Measurements from ENCODE around the gene WAS. TPM values are rescaled to one million over a fixed set of nuclear protein-coding genes. Genes with fewer than 3 reads are reported as not detected.
"Not testable (repeated sequence)": the region's sequence is repeated elsewhere in the genome, so short reads cannot be mapped to it uniquely, and the experiment has no call there.

The WAS gene
- polyA plus RNA-seq, 4 donors, result 2.8 to 5.0 (median 3.2) TPM

DNA sequence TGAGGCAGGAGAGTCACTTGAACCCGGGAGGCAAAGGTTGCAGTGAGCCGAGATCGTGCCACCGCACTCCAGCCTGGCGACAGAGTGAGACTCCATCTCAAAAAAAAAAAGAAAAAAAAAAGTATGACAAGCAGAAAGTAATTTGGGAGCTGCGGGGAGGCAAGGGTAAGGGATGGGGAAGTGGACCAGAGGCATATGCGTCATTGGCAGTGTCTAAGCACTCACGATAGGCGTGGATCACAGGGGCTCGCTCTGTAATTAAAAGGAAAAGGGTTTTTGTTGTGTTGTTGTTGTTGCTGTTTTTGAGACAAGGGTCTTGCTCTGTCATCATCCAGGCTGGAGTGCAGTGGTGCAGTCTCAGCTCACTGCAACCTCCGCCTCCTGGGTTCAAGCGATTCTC lies 804 bp upstream of the WAS start:
- not testable (repeated sequence) for DNase-seq (ENCODE audit: low read depth in 4 of 4, low spot score in 2 of 4)

DNA sequence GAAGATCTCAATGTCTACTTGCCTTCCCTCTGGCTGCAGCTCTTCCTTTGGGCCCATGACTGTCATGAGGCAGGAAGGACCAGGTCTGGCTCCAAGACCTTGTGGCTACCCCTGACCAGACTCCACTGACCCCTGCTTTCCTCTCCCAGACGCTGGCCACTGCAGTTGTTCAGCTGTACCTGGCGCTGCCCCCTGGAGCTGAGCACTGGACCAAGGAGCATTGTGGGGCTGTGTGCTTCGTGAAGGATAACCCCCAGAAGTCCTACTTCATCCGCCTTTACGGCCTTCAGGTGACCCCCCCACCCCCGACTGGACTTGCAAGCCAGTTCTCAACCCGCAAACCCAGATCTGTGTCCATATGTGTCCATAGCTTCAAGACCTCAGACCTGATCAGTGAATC lies 535 bp downstream of the WAS start:
- no peak for DNase-seq (ENCODE audit: low read depth in 4 of 4, low spot score in 2 of 4)

DNA sequence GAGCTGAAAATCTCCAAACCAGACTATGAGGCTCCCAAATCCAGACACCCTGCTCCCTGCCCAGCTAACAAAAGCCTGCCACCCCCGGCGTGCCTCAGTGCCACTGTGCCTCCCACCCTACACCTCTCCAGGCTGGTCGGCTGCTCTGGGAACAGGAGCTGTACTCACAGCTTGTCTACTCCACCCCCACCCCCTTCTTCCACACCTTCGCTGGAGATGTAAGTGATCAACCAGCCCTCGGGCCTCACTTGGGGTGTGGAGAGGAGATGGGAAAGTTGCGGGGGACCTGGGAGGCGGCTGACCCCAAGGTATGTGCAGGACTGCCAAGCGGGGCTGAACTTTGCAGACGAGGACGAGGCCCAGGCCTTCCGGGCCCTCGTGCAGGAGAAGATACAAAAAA lies 1.8 kb downstream of the WAS start:
- no peak for DNase-seq (ENCODE audit: low read depth in 4 of 4, low spot score in 2 of 4)

DNA sequence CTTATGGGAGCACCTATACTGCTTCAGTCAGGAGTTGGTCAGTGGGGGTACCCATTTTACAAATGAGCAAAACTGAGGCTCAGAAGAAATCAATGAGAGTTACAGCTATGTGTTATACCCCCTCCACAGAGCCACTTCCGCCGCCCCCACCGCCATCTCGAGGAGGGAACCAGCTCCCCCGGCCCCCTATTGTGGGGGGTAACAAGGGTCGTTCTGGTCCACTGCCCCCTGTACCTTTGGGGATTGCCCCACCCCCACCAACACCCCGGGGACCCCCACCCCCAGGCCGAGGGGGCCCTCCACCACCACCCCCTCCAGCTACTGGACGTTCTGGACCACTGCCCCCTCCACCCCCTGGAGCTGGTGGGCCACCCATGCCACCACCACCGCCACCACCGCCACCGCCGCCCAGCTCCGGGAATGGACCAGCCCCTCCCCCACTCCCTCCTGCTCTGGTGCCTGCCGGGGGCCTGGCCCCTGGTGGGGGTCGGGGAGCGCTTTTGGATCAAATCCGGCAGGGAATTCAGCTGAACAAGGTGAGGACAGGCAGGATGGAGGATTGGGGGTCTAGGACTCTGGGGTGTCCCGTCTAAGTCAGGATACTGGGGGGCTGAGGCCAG lies 5.0 kb downstream of the WAS start:
- no peak for DNase-seq (ENCODE audit: low read depth in 4 of 4, low spot score in 2 of 4)

- DNase-seq (ENCODE audit: low read depth in 4 of 4, low spot score in 2 of 4), result no peak
Measured at GRCh38 chrX:48689208-48689920, 5.8 kb downstream of the WAS start.

DNA sequence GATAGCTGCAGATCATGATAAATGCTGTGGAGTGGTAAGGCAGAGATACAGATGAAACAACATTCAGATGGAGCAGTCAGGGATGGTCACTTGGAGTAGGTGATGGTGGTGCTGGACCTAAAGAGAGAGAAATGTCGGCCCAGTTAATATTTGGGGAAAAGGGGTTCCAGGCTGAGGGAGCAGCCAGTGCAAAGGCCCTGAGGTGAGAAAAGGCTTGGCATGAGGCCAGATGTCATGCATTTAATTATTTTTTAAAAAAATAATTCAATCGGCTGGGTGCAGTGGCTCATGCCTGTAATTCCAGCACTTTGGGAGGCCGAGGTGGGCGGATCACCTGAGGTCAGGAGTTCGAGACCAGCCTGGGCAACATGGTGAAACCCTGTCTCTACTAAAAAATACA lies 8.1 kb downstream of the WAS start:
- DNase-seq (ENCODE audit: low read depth in 4 of 4, low spot score in 2 of 4), result not testable (repeated sequence)

DNA sequence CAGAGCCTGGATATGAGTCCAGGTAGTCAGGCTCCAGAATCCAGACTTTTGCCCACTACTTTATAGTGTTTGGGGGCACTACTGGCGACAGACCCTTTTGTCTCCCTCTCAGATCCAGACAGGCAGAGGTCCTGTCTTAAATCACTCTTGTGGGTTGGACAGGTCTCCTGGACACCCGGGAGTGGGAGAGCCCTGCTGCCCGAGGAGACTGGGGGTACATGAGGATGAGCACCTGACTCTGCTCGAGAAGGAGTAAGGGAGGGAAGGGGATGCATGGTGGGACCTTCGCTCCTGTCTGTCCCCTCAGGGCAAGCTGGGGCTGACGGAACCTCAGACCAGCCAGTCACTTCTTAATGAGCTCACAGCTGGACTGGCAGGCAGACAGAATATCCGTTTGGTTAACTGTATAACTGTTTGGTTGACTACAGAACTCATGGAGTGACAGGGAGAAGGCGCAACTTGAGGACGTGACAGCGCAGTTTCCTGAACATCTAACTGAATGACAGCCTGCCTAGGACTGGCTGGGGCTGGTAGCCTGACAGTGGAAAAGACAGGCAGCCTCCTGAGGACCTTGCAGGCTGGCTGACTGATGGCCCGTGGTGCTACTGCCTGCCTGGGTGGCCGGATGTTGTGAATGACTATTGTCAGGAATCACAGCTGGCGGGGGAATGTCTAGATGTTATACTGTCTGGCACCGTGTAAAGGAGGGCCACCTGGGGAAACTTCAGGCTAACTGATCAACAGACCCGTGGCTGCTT lies 11.4 kb downstream of the WAS start:
- DNase-seq (ENCODE audit: low read depth in 4 of 4, low spot score in 2 of 4), result no peak

GRCh38 chrX:48695534-48695896 lies 11.9 kb downstream of the WAS start:
- DNase-seq (ENCODE audit: low read depth in 4 of 4, low spot score in 2 of 4), result no peak

- no peak for DNase-seq (ENCODE audit: low read depth in 4 of 4, low spot score in 2 of 4)
Measured at GRCh38 chrX:48695925-48696300, 12.3 kb downstream of the WAS start.

DNA sequence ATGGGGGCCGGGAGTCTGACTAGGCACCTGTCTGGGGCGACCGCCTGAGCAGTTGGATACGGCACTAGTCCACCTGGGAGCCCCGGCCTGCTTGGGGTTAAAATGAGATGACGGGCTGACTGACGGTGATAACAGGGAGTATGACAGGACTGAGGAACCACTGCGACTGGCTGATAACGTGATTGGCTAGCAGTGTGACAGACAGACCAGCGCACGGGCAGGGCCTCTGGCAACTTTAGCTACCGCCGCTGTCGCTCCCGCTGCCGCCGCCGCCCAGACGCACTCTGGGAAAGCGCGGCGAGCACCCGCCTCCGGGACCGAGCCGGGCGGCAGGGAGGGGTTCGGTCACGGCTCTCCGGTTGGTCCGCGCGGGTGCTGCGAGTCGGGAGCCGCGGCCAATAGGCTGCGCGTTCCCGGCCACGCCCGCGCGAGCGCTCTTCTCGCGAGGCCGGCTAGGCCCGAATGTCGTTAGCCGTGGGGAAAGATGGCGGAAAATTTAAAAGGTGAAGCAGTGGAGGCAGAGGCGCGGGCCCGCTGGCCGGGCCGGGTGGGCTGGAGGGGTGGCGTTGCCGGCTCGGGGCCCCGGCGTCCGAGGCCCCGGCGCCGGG lies 12.8 kb downstream of the WAS start, which contains the start of gene SUV39H1:
SUV39H1 (plus strand) TSS at position 434 of the 608 bp plus-strand sequence; CDS start at position 485, 51 bp downstream.
- DNase-seq (ENCODE audit: low read depth in 4 of 4, low spot score in 2 of 4), result peak; percentile 29 to 80 (median 63)

DNA sequence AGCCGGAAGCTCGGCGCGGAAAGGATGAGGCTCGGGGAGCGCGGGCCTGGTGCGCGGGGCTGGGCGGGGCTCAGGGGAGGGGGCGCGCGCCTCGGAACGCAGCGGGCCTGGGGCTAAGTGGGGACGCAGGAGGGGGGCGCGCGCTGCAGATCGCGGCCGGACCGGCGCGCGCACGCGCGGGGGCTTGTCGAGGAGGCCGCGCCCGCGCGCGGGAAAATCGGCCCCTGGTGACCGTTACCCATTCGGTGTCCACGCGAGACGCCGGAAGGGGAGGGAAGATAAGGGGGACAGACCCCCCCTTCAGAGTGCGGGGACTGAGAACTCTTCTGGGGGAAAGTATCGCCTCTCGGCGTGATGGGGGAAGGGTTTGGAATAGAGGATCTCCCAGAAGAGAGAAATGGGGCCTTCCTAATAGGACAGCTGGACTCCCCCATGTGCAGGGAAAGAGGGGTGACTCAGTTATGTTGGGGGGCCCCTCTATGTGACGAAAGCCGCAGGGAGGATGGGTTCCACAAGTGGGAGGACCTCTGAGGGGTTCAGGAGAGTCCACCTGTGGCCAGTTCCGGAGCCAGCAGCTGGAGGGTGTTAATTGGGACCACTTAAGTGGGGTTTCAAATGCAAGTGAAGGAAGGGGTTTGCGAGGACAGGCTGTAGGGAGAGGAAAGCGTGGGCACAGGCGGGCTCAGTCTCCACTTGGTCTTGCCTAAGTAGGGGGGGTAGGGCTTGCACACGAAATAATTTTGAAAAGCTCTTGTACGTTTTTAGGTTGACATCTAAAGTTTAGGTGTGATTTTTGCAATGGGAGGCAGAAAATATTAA lies 13.5 kb downstream of the WAS start:
- DNase-seq (ENCODE audit: low read depth in 4 of 4, low spot score in 2 of 4), result no peak

DNA sequence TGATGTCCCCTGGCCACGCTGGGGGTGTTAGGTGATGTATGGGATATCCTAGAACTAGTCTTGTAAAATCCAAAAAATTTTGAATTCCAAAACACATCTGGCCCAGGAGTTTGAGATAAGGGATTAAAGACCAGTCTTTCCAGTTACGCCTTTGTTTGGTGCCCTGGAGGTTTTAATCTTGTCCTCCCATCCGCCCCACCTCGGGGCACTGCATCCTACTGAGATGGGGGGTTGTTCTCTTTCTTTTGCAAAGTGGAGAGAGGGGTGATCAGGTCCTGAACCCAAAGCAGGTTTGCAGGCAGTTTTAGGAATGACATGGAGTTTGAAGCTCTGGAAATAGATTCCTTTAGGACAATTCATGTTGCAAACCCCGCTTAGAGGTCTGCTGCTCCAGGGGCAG lies 14.7 kb downstream of the WAS start:
- no peak for DNase-seq (ENCODE audit: low read depth in 4 of 4, low spot score in 2 of 4)

- DNase-seq (ENCODE audit: low read depth in 4 of 4, low spot score in 2 of 4), result no peak
Measured at GRCh38 chrX:48700246-48700645, 16.6 kb downstream of the WAS start.

- no peak for DNase-seq (ENCODE audit: low read depth in 4 of 4, low spot score in 2 of 4)
Measured at GRCh38 chrX:48700951-48701653, 17.5 kb downstream of the WAS start.

- no peak for DNase-seq (ENCODE audit: low read depth in 4 of 4, low spot score in 2 of 4)
Measured at GRCh38 chrX:48702032-48702431, 18.4 kb downstream of the WAS start.

GRCh38 chrX:48702716-48703115 lies 19.1 kb downstream of the WAS start:
- no peak for DNase-seq (ENCODE audit: low read depth in 4 of 4, low spot score in 2 of 4)

- no peak for DNase-seq (ENCODE audit: low read depth in 4 of 4, low spot score in 2 of 4)
Measured at GRCh38 chrX:48703228-48703627, 19.6 kb downstream of the WAS start.

DNA sequence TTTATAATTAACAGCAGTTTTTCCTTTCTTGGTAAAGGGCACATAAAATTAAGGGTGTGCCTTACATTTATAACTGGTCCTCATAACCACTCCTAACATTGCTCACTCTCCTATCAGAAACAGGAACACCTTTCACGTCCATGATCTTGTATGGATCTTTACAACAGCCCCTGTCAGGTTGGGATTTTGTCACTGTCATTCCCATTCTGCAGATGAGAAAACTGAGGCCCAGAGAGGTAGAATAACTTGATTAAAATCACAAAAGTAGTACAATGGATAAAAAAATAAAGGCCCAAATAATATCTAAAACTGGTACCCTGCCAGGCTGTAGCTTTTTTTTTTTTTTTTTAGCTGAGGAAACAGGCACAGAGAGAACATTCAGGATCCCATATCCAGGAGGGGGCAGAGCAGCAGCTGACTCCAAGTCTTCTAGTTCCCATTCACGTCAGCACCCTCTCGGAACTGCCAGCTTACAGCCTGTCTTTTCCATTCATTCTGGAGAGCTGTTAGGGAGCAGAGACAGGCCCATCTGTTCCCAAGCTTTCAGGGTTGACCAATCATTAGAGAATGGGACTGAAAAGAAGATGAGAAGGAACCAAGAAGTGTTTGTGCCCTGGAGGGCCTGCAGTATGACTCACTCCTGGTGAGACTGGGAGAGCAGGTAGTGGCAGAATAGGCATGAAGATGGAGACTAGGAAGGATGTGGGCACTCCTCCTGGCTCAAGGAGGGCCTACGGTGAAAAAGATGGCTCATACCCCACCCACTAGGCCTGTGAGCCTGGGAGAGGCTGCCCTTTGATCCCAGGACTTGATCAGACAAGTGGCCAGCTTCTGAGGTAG lies 20.3 kb downstream of the WAS start:
- no peak for DNase-seq (ENCODE audit: low read depth in 4 of 4, low spot score in 2 of 4)

DNA sequence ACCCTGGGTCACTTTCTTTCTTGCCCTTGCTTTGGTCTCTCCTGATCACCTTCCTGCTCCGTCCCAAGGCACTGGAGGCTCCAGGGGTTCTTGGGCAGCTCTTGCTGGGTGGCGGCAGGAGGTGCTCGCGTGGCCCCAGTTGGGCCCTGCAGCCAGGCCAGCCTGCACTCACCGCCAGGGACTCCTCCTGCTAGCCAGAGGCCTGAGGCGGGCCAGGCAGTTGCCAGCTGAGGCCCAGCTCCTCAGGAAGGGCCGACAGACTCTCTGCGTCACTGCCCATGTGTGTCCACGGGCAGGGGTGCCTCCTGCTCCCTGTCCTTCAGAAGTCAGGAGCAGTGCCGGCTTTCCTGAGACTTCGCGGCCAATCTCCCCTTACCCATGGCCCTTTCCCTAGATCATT lies 22.3 kb downstream of the WAS start:
- DNase-seq (ENCODE audit: low read depth in 4 of 4, low spot score in 2 of 4), result no peak

Data from left renal cortex interstitium (tissue), 4 donors.